SJSA1 (cell line): ENCODE results near the gene MED7. TPM values are rescaled to one million over a fixed set of nuclear protein-coding genes. Genes with fewer than 3 reads are reported as not detected.
A peak's percentile ranks its signal among the peaks of the same experiment; 100 is the strongest.

Source experiments
- DNase-seq, 2 experiments: peaks; one replicate each; pipeline ENCODE4 v3.0.0-alpha.2; 2015 to 2020; ENCODE audit warnings: low spot score in 2 of 2, low read depth in 1 of 2
- H3K27ac ChIP-seq: fragments of 250-450 bp; sonication (Bioruptor Pico); 2 replicates; pipeline ENCODE4 v1.5.1; 2020; ENCODE audit warnings: mild to moderate bottlenecking, moderate library complexity
- H3K27me3 ChIP-seq: fragments of 250-450 bp; sonication (Bioruptor Pico); replicated peaks from 2 replicates; pipeline ENCODE4 v1.5.1; 2020; ENCODE audit warnings: mild to moderate bottlenecking, moderate library complexity
- H3K36me3 ChIP-seq: fragments of 250-450 bp; sonication (Bioruptor Pico); 2 replicates; pipeline ENCODE4 v1.5.1; 2020; ENCODE audit warnings: mild to moderate bottlenecking
- H3K4me1 ChIP-seq: fragments of 250-450 bp; sonication (Bioruptor Pico); replicated peaks from 2 replicates; pipeline ENCODE4 v1.6.1; 2021; ENCODE audit warnings: mild to moderate bottlenecking
- H3K4me3 ChIP-seq: fragments of 250-450 bp; sonication (Bioruptor Pico); 2 replicates; pipeline ENCODE4 v1.5.1; 2020; ENCODE audit warnings: mild to moderate bottlenecking
- H3K9me3 ChIP-seq: fragments of 250-450 bp; sonication (Bioruptor Pico); replicated peaks from 2 replicates; pipeline ENCODE4 v1.5.1; 2020; ENCODE audit warnings: mild to moderate bottlenecking
- total RNA-seq: library from RNA; depleted of rRNA; stranded (reverse); fragments of >200 nt; shearing (Covaris generic); gene quantifications from 2 replicates; pipeline ENCODE4 v1.2.3, GENCODE V29; 2014; rRNA removed

MED7 gene
- total RNA-seq, 1 experiment from 2014 or later: 22.8 TPM

- no peak for DNase-seq
- no peak within 1 kb of the TSS for H3K4me3 ChIP-seq
- H3K27me3 ChIP-seq: peaks cover 4% of the 10 kb centered on the region; the same call in 1 of the 2 replicates
- no peaks in the 10 kb centered on the region for H3K4me1 ChIP-seq
- no peak within 1 kb of the TSS for H3K27ac ChIP-seq
- H3K36me3 ChIP-seq: no peaks in the 10 kb centered on the region
- H3K9me3 ChIP-seq: no peaks in the 10 kb centered on the region; the same call in 1 of the 2 replicates
These were observed 33.7 kb downstream of the MED7 start, which contains the start of gene HAVCR2 for GRCh38 chr5:157108976-157109375. Gene HAVCR2 (minus strand): TSS chr5:157109044. CDS start chr5:157108983, 61 bp downstream.

GRCh38 chr5:157107508-157107907, 35.2 kb downstream of the MED7 start:
- Histone ChIP-seq H3K27ac (no peak overlapping the region), H3K27me3 (peaks cover 4% of the 10 kb centered on the region; the same call in 1 of the 2 replicates), H3K4me1 (no peaks in the 10 kb centered on the region), H3K36me3 (no peaks in the 10 kb centered on the region), H3K9me3 (no peaks in the 10 kb centered on the region; the same call in 1 of the 2 replicates), H3K4me3 (no peak overlapping the region)
- DNase-seq: no peak

GRCh38 chr5:157106630-157107461, 35.8 kb downstream of the MED7 start:
- H3K27ac ChIP-seq: no peak overlapping the region
- no peak overlapping the region for H3K4me3 ChIP-seq
- DNase-seq: peak in 1 of 2 experiments; percentile 18

GRCh38 chr5:157100140-157100679, 42.5 kb downstream of the MED7 start:
- H3K4me3 ChIP-seq: no peak overlapping the region
- no peak overlapping the region for H3K27ac ChIP-seq
- no peaks in the 10 kb centered on the region; the same call in 1 of the 2 replicates for H3K27me3 ChIP-seq
- H3K4me1 ChIP-seq: no peaks in the 10 kb centered on the region
- H3K9me3 ChIP-seq: no peaks in the 10 kb centered on the region
- DNase-seq: no peak
- no peaks in the 10 kb centered on the region for H3K36me3 ChIP-seq

More at GRCh38 chr5:157106630-157107461, 35.8 kb downstream of the MED7 start:
- H3K4me1 ChIP-seq: no peaks in the 10 kb centered on the region
- peaks cover 4% of the 10 kb centered on the region; the same call in 1 of the 2 replicates for H3K27me3 ChIP-seq
- no peaks in the 10 kb centered on the region; the same call in 1 of the 2 replicates for H3K9me3 ChIP-seq
- H3K36me3 ChIP-seq: no peaks in the 10 kb centered on the region

- DNase-seq: no peak
- H3K27ac ChIP-seq: no peak overlapping the region
- H3K9me3 ChIP-seq: no peaks in the 10 kb centered on the region
- H3K36me3 ChIP-seq: no peaks in the 10 kb centered on the region
- no peak overlapping the region for H3K4me3 ChIP-seq
- no peaks in the 10 kb centered on the region for H3K27me3 ChIP-seq
- H3K4me1 ChIP-seq: no peaks in the 10 kb centered on the region
These were observed 54.2 kb downstream of the MED7 start for GRCh38 chr5:157088342-157088990.

Other genes starting within 250 kb of the MED7 start
- gene TIMD4, start 179.6 kb downstream of the MED7 start, total RNA-seq: not detected in 2 replicates
- not detected in 2 replicates for gene HAVCR1, start 83.7 kb downstream of the MED7 start, total RNA-seq
- 0.05 TPM in 1 of 2 replicates, not detected in the other for gene HAVCR2, start 33.8 kb downstream of the MED7 start, total RNA-seq
- gene GARIN3, start 23.4 kb upstream of the MED7 start, total RNA-seq: not detected in 2 replicates
- gene ITK, start 38.0 kb upstream of the MED7 start, total RNA-seq: not detected in 2 replicates
- gene CYFIP2, start 123.3 kb upstream of the MED7 start, total RNA-seq: 0.06 and 4.1 TPM in 2 replicates